Lower leg skin (tissue), 4 donors: Measurements from ENCODE around the gene HEPACAM. TPM values are rescaled to one million over a fixed set of nuclear protein-coding genes. Genes with fewer than 3 reads are reported as not detected.

Source experiments
- DNase-seq, 2 donors: peaks; one replicate each; pipeline ENCODE4 v3.0.0-alpha.2; 2019; ENCODE audit warnings: low spot score in 2 of 2
- H3K4me3 ChIP-seq: fragments of 200-600 bp; sonication (generic); 2 replicates; pipeline ENCODE4 v1.5.1; 2017; ENCODE audit warnings: mild to moderate bottlenecking, low read depth; ENCODE audit not compliant: poor library complexity, severe bottlenecking
- POLR2A ChIP-seq, 2 donors: fragments of 450-650 bp; IDR thresholded peaks; one replicate each; pipeline ENCODE4 v1.6.1; 2016 to 2017; ENCODE audit warnings: antibody characterized with exemption in 2 of 2, mild to moderate bottlenecking in 1 of 2, moderate library complexity in 1 of 2
- WGBS, 2 donors: methylation state at CpG; one replicate each; pipeline ENCODE4 v1.1.5; 2018; 5-methylcytosine and 5-hydroxymethylcytosine counted together
- intact Hi-C: fragments of 100-400 bp; cut with DNase I; formaldehyde crosslinking; loops from one replicate; pipeline ENCODE4 v1.15.0; 2023; ENCODE audit warnings: low total_unique reads
- total RNA-seq, 4 donors: library from RNA; depleted of rRNA; stranded (reverse); fragments of >200 nt; gene quantifications; one replicate each; pipeline ENCODE4 v1.1.0, GENCODE V29; 2016
- TF ChIP-seq, protein P1 (sequence below), 3 donors: fragments of 450-650 bp; IDR thresholded peaks; one replicate each; pipeline ENCODE4 v1.5.1; 2016; ENCODE audit warnings: antibody characterized with exemption in 3 of 3, mild to moderate bottlenecking in 3 of 3, moderate library complexity in 2 of 3

Gene HEPACAM
- total RNA-seq, 4 donors from 2014 or later: 0.06 to 1.9 (median 0.97) TPM; not detected in 1

DNA sequence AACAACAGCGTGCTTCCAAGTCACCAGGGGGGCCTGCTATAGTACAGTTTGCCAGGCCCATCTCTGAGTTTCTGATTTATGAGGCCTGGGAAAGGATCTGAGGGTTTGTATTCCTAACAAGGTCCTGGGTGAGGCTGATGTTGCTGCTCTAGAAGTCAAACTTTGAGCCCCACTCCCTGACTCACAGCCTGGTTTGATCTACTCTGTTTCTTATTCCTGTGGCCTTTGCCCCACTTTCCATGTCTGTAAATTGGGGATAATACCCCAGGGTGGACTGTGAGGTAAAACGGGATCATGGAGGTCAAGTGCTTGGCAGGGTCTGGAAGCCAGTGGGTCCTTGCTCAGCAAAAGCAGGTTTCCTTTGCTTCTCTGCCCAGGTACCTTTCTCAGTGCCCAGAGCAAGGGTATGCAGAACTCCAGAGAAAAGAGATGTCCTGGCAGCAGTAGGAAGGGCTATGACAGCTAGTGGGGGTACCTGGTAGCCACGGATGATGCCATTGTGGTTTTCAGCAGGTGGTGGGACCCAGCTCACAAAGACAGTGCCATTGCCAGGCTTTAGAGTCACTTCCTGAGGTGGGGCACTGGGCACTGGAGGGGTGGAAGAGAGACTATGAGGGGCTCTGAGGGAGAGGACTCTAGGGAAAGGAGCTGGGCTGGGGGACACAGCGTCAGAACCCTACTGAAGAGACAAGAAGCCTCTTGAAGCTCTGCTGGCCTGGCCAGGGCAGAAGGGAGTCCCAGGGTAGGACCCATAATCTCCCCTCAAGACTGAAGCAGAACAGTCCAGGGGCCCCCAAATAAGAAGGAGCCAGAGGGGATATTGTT lies 41.0 kb downstream of the HEPACAM start:
- TF ChIP-seq, protein P1, sequence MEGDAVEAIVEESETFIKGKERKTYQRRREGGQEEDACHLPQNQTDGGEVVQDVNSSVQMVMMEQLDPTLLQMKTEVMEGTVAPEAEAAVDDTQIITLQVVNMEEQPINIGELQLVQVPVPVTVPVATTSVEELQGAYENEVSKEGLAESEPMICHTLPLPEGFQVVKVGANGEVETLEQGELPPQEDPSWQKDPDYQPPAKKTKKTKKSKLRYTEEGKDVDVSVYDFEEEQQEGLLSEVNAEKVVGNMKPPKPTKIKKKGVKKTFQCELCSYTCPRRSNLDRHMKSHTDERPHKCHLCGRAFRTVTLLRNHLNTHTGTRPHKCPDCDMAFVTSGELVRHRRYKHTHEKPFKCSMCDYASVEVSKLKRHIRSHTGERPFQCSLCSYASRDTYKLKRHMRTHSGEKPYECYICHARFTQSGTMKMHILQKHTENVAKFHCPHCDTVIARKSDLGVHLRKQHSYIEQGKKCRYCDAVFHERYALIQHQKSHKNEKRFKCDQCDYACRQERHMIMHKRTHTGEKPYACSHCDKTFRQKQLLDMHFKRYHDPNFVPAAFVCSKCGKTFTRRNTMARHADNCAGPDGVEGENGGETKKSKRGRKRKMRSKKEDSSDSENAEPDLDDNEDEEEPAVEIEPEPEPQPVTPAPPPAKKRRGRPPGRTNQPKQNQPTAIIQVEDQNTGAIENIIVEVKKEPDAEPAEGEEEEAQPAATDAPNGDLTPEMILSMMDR (IDR thresholded peaks at IDR 0.05): no peak
- TF ChIP-seq POLR2A (IDR thresholded peaks at IDR 0.05): no peak
- H3K4me3 ChIP-seq: no peak overlapping the region
- WGBS, 2 donors: 75 to 81% methylated on average over 4 of the region's 4 CpGs
- intact Hi-C loops: no loop called here
- DNase-seq: peak in 1 of 2 donors; percentile 57

DNA sequence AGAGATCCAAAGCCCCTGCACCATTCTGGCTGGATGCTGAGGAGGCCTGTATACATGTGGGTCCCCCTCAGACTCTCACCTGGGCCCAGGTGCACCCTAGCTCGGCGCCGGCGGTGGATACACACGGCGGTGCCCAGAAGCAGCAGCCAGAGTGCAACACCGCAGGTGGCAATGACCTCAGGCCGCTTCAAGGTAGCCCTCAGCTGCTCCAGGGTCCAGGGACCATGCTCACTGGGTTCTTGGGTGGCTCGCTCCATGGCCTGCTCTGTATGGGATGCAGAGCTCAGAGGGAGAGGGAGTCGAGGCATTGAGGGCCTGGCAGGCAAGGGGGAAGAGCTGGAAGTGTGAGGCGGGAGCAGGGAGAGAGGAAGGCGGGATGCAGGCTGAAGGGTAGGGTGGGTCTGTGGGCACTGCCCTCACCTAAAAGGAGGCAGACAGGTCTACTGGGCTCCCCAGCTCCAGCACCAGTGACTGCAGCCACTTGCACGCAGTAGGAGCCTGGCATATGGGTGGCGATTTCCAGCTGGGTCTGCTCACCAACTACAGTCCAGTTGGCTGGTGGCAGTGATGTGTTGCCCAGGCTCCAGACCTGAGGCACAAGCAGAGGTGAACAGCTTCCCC lies 42.0 kb downstream of the HEPACAM start:
- intact Hi-C loops: no loop called here
- no peak for TF ChIP-seq POLR2A (IDR thresholded peaks at IDR 0.05)
- TF ChIP-seq, protein P1 (IDR thresholded peaks at IDR 0.05): no peak
- DNase-seq: peak in 1 of 2 donors; percentile 76
- no peak overlapping the region for H3K4me3 ChIP-seq
- 76 to 78% methylated on average over 13 to 14 of the region's 14 CpGs for WGBS, 2 donors

DNA sequence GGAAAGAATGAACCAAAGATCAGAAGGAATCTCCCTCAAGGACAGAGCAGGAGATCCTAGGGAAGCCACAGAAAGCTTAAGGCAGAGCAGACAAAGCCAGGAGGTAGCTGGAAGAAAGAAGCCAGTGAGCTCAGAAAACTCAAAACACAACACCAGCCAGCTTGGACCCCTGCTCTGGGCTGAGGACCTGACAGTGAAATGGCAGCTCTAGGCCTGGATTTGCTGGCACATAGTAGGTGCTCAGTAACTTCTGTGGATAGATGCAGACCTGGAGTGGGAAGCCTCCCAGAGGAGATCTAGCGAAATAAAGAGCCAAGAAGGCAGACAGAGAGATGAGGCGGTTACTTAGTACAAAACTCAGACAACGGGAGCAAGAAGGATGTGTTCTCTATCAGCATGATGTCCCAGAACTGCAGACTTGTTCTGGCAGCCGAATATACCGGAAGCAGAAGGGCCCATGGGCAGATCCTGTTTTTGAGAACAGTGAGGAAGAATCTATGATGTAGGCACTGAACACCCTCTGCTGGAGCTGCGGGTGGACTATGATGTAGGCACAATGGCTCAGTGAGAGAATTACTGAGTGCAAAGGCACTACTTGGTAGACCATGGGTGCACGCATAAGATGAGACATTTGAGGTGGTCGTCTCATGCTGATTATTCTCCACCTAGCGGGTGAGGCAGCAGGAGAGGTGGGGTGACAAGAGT lies 42.9 kb downstream of the HEPACAM start:
- TF ChIP-seq, protein P1 (IDR thresholded peaks at IDR 0.05): no peak
- DNase-seq: peak in 1 of 2 donors; percentile 86
- 72 to 75% methylated on average over 9 of the region's 9 CpGs for WGBS, 2 donors
- intact Hi-C loops: no loop called here
- H3K4me3 ChIP-seq: no peak overlapping the region

DNA sequence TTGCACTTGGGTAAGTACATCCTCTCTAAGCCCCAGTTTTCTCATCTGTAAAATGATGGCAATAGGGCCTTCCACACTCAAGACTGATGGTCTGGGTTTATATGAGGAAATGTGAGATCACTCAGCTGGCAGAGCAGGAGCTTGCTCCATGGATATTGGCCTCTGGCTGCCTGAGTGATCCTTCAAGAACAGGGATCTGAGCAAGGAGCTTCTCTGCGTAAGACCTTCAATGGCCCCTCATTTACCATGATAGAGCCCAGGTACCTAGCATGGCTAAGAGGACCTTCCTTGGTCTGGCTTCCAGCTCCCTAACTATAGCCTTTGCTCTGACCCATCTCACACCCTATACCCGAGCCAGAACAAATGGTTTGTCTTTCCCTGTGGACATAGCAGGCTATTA lies 43.7 kb downstream of the HEPACAM start:
- peak in 1 of 2 donors; percentile 68 for DNase-seq
- TF ChIP-seq, protein P1 (IDR thresholded peaks at IDR 0.05): no peak
- no peak for TF ChIP-seq POLR2A (IDR thresholded peaks at IDR 0.05)
- WGBS, 2 donors: 77 to 83% methylated on average over 2 of the region's 2 CpGs
- intact Hi-C loops: no loop called here
- no peak overlapping the region for H3K4me3 ChIP-seq

DNA sequence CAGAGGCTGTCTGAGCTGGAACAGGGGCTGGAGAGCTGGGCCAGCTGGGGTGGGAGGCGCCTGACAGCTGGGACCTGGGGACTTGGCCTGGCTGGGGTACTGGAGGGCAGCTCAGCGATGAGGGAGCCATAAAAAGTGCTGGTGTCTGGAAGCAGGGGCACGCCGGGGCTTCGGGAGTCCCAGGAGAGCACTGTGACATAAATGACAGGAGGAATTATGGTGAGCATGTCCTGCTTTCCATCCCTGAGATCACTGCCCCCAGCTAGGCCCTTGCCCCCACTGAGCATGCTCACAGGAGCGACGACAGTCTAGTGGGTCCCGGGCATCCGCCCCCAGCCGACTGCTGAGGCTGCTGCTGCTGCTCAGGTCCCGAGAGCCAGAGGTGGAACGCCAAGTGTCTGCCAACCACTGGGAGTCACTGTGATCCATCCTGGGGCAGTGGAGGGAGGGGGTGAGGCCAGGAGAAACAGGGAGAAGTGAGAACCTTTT lies 44.4 kb downstream of the HEPACAM start:
- 44 to 71% methylated on average over 10 to 12 of the region's 12 CpGs for WGBS, 2 donors
- peak in 1 of 2 donors; percentile 84 for DNase-seq
- H3K4me3 ChIP-seq: no peak overlapping the region
- TF ChIP-seq, protein P1 (IDR thresholded peaks at IDR 0.05): no peak
- TF ChIP-seq POLR2A (IDR thresholded peaks at IDR 0.05): no peak
- intact Hi-C loops: no loop called here
